H1 (cell line): Measurements from ENCODE around the gene KCTD2. TPM values are rescaled to one million over a fixed set of nuclear protein-coding genes. Genes with fewer than 3 reads are reported as not detected.

Experiments
- HDAC2 ChIP-seq, 2 experiments: fragments of 300-600 bp in 1 of 2; sonication (generic) in 1 of 2; IDR thresholded peaks; 2 replicates each; pipeline ENCODE4 v1.6.1; 2011 to 2012; ENCODE audit warnings: low read depth in 2 of 2, low read length in 2 of 2, mild to moderate bottlenecking in 2 of 2, moderate library complexity in 2 of 2, borderline replicate concordance in 1 of 2, inconsistent platforms in 1 of 2
- KDM4A ChIP-seq: IDR thresholded peaks from one replicate; pipeline ENCODE4 v1.7.1; 2012; ENCODE audit warnings: low read depth, mild to moderate bottlenecking, moderate library complexity, low read length, inconsistent platforms; ENCODE audit not compliant: severe bottlenecking
- NANOG ChIP-seq: IDR thresholded peaks from 2 replicates; pipeline ENCODE4 v1.6.1; 2011; ENCODE audit warnings: low read length, low read depth, mild to moderate bottlenecking, inconsistent platforms; ENCODE audit not compliant: insufficient read depth, poor library complexity, severe bottlenecking
- RNF2 ChIP-seq: fragments of 200-900, 300-1000 bp; sonication (generic); IDR thresholded peaks from 2 replicates; pipeline ENCODE4 v1.7.1; 2016; ENCODE audit warnings: borderline replicate concordance, low read depth, mild to moderate bottlenecking, antibody characterized with exemption, low read length; ENCODE audit not compliant: poor library complexity, severe bottlenecking; ENCODE audit errors: missing control alignments
- SP4 ChIP-seq: IDR thresholded peaks from 2 replicates; pipeline ENCODE4 v1.6.1; 2012; ENCODE audit warnings: low read length, inconsistent platforms
- TEAD4 ChIP-seq: IDR thresholded peaks from 2 replicates; pipeline ENCODE4 v1.6.1; 2012; ENCODE audit warnings: low read depth, low read length, inconsistent platforms, mixed read lengths
- polyA plus RNA-seq, 7 experiments: library from polyadenylated mRNA; depleted of rRNA in 3 of 7; stranded (reverse) in 5 of 7; unstranded in 2 of 7; fragments of >200 nt in 5 of 7; fragments of 200-250 nt in 2 of 7; gene quantifications; 1 replicate in 5 of 7; 2 replicates in 1 of 7; 4 replicates in 1 of 7; pipeline versions ENCODE4 v1.2.1 to v1.2.3, GENCODE V29; 2011 to 2013; ENCODE audit warnings: missing spikeins in 2 of 7, mixed read lengths in 2 of 7
- total RNA-seq: library from RNA; stranded (reverse); fragmentation: NEBNext Ultra II Directional; extraction: Animal tissue kit (Norgen Biotek cat#: 25700); gene quantifications from 2 replicates; pipeline ENCODE4 v1.2.1, GENCODE V29; 2021
- TF ChIP-seq, protein P1 (sequence below): fragments of 300-600 bp; sonication (generic); IDR thresholded peaks from 2 replicates; pipeline ENCODE4 v1.7.1; 2012; ENCODE audit warnings: low read length, moderate library complexity, mild to moderate bottlenecking, inconsistent platforms; ENCODE audit not compliant: insufficient replicate concordance

Gene KCTD2
- total and polyA plus RNA-seq, 2 of the 8 experiments (the other 6 are each of a cell fraction or from before 2014, with no cell fraction given): 33.7 to 36.8 TPM

GRCh38 chr17:75012346-75013091 lies 34.5 kb upstream of the KCTD2 start, which contains the start of gene MRPL58 (continued):
- TF ChIP-seq NANOG (peak; percentile 14), HDAC2 (IDR thresholded peaks at IDR 0.05; ENCODE audit: borderline replicate concordance in 1 of 2, low read depth in 2 of 2, low read length in 2 of 2) (0 out of 4 replicates have a peak, but pooled peaks of 1 of the 2 experiments have one; percentile 51), SP4 (peak; percentile 83; the same call in 1 of the 2 replicates), RNF2 (no peak), KDM4A (peak; percentile 48), TEAD4 (0 out of 2 replicates have a peak, but pooled peaks have one; percentile 24)
- TF ChIP-seq, protein P1, sequence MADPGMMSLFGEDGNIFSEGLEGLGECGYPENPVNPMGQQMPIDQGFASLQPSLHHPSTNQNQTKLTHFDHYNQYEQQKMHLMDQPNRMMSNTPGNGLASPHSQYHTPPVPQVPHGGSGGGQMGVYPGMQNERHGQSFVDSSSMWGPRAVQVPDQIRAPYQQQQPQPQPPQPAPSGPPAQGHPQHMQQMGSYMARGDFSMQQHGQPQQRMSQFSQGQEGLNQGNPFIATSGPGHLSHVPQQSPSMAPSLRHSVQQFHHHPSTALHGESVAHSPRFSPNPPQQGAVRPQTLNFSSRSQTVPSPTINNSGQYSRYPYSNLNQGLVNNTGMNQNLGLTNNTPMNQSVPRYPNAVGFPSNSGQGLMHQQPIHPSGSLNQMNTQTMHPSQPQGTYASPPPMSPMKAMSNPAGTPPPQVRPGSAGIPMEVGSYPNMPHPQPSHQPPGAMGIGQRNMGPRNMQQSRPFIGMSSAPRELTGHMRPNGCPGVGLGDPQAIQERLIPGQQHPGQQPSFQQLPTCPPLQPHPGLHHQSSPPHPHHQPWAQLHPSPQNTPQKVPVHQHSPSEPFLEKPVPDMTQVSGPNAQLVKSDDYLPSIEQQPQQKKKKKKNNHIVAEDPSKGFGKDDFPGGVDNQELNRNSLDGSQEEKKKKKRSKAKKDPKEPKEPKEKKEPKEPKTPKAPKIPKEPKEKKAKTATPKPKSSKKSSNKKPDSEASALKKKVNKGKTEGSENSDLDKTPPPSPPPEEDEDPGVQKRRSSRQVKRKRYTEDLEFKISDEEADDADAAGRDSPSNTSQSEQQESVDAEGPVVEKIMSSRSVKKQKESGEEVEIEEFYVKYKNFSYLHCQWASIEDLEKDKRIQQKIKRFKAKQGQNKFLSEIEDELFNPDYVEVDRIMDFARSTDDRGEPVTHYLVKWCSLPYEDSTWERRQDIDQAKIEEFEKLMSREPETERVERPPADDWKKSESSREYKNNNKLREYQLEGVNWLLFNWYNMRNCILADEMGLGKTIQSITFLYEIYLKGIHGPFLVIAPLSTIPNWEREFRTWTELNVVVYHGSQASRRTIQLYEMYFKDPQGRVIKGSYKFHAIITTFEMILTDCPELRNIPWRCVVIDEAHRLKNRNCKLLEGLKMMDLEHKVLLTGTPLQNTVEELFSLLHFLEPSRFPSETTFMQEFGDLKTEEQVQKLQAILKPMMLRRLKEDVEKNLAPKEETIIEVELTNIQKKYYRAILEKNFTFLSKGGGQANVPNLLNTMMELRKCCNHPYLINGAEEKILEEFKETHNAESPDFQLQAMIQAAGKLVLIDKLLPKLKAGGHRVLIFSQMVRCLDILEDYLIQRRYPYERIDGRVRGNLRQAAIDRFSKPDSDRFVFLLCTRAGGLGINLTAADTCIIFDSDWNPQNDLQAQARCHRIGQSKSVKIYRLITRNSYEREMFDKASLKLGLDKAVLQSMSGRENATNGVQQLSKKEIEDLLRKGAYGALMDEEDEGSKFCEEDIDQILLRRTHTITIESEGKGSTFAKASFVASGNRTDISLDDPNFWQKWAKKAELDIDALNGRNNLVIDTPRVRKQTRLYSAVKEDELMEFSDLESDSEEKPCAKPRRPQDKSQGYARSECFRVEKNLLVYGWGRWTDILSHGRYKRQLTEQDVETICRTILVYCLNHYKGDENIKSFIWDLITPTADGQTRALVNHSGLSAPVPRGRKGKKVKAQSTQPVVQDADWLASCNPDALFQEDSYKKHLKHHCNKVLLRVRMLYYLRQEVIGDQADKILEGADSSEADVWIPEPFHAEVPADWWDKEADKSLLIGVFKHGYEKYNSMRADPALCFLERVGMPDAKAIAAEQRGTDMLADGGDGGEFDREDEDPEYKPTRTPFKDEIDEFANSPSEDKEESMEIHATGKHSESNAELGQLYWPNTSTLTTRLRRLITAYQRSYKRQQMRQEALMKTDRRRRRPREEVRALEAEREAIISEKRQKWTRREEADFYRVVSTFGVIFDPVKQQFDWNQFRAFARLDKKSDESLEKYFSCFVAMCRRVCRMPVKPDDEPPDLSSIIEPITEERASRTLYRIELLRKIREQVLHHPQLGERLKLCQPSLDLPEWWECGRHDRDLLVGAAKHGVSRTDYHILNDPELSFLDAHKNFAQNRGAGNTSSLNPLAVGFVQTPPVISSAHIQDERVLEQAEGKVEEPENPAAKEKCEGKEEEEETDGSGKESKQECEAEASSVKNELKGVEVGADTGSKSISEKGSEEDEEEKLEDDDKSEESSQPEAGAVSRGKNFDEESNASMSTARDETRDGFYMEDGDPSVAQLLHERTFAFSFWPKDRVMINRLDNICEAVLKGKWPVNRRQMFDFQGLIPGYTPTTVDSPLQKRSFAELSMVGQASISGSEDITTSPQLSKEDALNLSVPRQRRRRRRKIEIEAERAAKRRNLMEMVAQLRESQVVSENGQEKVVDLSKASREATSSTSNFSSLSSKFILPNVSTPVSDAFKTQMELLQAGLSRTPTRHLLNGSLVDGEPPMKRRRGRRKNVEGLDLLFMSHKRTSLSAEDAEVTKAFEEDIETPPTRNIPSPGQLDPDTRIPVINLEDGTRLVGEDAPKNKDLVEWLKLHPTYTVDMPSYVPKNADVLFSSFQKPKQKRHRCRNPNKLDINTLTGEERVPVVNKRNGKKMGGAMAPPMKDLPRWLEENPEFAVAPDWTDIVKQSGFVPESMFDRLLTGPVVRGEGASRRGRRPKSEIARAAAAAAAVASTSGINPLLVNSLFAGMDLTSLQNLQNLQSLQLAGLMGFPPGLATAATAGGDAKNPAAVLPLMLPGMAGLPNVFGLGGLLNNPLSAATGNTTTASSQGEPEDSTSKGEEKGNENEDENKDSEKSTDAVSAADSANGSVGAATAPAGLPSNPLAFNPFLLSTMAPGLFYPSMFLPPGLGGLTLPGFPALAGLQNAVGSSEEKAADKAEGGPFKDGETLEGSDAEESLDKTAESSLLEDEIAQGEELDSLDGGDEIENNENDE: no peak
